Left forelimb (tissue), 1 donor: ENCODE data around the gene RNF227.

ENCODE experiments used
- DNase-seq: peaks from one replicate; pipeline ENCODE4 v3.0.0-alpha.2; 2018; ENCODE audit warnings: low spot score

The RNF227 gene

GRCh38 chr17:7889166-7889955 is 26.7 kb downstream of the RNF227 start:
- DNase-seq: peak; percentile 92

GRCh38 chr17:7888184-7888920 is 27.7 kb downstream of the RNF227 start, which contains the start of gene CHD3:
Gene CHD3 (plus strand): TSS chr17:7888789. CDS start chr17:7889001, 212 bp downstream.
- no peak for DNase-seq

GRCh38 chr17:7887482-7888183 is 28.5 kb downstream of the RNF227 start:
- peak; percentile 95 for DNase-seq

GRCh38 chr17:7887038-7887481 is 29.0 kb downstream of the RNF227 start:
- no peak for DNase-seq

GRCh38 chr17:7886227-7887037 is 29.7 kb downstream of the RNF227 start:
- no peak for DNase-seq

DNA sequence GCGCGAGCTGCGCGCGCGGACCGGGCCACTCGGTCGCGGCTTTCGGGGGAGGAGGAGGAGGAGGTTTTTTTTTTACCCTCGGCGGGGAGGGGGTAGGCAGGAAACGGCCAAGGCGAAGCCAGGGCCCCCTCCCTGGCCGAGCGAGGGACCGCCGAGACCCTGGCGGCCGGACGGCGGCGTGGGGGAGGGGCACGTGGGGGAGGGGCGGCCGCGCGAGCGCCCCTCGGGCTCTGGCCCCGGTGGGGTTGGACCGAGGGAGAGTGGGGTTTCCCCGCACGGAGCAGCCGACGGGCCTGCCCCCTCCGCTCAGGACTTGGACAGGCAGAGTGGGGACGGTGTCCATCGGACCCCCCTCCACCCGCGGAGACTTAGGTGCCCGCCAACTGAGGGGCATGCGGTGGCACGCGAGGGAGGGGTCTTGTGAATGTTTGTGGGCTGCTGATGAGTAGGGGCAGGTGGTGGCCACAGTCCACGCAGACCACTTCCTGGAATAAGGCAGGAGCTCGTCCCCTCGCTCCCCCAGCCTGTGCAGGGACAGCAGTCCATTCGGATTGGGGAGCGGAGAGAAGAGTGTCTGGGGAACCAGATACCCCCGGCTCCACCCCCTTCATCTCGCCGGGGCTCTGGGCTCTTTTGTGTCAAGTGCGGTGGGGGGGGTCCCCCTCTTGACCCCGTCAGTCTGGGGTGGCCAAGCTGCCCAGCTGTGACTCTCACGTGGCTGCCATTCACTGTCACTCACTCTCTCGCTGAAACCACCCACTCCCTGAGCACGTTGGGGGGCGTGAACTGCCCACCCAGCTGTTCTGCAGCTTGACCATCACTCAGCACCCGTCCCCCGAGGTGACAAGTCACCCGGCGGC is 30.5 kb downstream of the RNF227 start:
- peak; percentile 78 for DNase-seq

DNA sequence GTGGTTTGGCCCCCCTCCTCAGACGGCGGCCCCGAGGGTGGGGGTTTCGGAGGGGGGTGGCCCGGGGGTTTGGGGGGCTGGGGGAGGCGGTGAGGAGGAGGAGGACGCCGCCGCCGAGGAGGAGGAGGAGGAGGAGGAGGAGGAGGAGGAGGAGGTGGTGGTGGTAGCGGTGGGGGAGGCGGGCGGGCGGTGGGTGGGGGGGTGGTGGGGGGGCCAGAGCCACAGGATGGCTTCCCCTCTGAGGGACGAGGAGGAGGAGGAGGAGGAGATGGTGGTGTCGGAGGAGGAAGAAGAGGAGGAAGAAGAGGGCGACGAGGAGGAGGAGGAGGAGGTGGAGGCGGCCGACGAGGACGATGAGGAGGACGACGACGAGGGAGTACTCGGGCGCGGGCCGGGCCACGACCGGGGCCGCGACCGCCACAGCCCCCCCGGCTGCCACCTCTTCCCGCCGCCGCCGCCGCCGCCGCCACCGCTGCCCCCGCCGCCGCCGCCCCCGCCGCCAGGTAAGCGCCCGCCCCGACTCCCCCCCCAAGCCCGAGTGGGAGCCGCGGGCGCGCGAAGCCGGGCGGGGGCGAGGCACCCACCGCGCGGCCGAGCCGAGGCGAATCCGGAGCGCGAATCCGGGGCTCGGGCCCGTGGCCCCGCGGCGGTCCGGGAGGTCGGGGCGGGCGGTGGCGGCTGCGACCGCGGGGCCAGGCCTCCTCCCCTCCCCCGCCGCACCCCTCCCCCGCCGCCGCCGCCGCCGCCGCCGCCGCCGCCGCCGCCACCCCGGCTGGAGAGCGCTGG is 31.3 kb downstream of the RNF227 start:
- no peak for DNase-seq

GRCh38 chr17:7883781-7884386 is 32.2 kb downstream of the RNF227 start:
- no peak for DNase-seq

GRCh38 chr17:7882629-7883028 is 33.5 kb downstream of the RNF227 start:
- no peak for DNase-seq

GRCh38 chr17:7882068-7882467 is 34.0 kb downstream of the RNF227 start:
- no peak for DNase-seq

- DNase-seq: no peak
These were observed 34.6 kb downstream of the RNF227 start for GRCh38 chr17:7881276-7882054.

DNA sequence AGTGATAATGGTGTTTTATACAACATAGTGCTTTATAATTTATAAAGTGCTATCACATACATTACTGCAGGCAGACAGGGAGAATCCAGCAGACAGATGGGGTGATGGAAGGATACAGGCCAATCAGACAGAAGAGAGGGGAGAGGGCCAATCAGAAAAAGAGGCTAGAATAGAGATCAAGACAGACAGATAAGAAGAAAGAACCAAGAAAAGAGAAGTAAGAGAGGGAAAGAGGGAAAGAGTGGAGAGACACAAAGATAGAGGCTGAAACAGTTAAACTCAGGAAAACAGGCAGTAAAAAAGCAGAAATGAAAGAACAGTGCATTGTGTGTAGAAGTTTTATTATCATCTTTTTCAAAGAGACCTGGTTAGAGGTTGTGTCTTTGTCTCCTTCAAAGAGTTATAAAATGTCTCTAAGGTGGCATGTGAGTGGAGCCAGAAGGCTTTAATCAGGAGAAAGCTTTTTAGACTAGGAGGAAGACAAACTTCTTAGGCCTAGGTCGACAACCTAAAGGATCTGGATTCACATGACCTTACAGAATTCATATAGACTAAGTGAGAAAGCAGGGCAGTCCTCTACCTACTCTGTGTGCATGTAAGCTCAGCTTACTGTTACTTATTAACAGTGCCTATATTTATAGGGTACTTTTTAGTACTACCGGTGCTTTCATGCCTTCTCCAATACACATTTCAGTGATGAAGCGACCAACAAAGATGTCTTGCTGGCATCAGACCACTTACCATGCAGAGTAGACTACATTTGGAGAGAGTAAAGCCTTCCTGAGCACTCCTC is 35.8 kb downstream of the RNF227 start:
- DNase-seq: no peak

DNA sequence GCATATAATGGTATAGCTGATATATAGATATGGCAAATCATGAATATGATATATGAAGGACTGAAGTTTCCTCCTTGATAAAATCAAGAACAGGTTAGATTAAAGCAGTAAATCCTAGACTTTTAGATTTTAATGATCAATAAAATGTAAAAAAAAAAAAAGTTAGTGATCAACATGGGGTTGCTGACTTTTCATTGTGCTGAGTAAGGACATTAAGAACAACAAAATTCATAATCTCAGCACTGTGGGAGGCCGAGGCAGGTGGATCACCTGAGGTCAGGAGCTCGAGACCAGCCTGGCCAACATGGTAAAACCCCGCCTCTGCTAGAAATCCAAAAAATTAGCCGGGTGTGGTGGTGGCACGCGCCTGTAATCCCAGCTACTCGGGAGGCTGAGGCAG is 37.9 kb downstream of the RNF227 start:
- DNase-seq: no peak

GRCh38 chr17:7875804-7876370 is 40.2 kb downstream of the RNF227 start:
- DNase-seq: no peak

DNA sequence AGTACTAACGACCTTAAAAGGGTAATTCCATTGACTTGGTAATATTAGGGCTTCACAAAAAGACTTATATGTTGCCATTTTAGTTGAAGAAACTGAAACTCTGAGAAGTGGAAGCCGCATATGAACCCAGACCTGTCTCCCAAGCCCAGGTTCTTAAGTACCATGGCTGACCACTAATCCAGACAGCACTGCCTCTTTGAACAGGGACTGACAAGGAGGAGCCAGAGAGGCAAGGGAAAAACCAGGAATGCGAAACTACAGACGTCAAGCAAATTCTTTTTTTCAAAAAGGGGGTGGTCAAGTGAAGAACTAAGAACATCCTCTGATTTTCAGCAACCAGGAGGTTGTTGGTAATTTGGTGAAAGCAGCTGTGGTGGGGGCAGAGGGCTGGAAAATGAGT is 43.0 kb downstream of the RNF227 start:
- DNase-seq: no peak

- no peak for DNase-seq
These were observed 48.2 kb downstream of the RNF227 start for GRCh38 chr17:7867881-7868329.

- DNase-seq: no peak
These were observed 51.0 kb downstream of the RNF227 start for GRCh38 chr17:7864995-7865650.
